ENCODE data around the gene NCR1.

DNA sequence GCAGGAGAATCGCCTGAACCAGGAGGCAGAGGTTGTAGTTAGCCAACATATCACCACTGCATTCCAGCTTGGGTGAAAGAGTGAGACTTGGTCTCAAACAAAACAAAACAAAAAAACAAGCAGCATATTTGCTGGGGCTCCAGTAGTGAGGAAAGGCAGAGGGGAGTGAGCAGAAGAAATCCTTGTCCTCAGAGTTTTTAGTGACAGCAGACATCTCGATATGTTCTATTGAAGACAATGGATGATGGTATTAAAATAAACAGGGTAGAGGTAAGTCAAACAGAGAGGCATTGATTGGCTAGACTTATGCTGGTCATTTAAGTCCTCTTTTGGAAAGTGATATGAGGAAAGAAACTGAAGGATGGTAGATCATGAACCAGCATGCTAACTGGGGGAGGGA is 22.4 kb downstream of the NCR1 start:
- TF ChIP-seq, protein P1, sequence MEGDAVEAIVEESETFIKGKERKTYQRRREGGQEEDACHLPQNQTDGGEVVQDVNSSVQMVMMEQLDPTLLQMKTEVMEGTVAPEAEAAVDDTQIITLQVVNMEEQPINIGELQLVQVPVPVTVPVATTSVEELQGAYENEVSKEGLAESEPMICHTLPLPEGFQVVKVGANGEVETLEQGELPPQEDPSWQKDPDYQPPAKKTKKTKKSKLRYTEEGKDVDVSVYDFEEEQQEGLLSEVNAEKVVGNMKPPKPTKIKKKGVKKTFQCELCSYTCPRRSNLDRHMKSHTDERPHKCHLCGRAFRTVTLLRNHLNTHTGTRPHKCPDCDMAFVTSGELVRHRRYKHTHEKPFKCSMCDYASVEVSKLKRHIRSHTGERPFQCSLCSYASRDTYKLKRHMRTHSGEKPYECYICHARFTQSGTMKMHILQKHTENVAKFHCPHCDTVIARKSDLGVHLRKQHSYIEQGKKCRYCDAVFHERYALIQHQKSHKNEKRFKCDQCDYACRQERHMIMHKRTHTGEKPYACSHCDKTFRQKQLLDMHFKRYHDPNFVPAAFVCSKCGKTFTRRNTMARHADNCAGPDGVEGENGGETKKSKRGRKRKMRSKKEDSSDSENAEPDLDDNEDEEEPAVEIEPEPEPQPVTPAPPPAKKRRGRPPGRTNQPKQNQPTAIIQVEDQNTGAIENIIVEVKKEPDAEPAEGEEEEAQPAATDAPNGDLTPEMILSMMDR (IDR thresholded peaks at IDR 0.05; ENCODE audit: poor library complexity, severe bottlenecking): no peak
- TF ChIP-seq, protein P2, sequence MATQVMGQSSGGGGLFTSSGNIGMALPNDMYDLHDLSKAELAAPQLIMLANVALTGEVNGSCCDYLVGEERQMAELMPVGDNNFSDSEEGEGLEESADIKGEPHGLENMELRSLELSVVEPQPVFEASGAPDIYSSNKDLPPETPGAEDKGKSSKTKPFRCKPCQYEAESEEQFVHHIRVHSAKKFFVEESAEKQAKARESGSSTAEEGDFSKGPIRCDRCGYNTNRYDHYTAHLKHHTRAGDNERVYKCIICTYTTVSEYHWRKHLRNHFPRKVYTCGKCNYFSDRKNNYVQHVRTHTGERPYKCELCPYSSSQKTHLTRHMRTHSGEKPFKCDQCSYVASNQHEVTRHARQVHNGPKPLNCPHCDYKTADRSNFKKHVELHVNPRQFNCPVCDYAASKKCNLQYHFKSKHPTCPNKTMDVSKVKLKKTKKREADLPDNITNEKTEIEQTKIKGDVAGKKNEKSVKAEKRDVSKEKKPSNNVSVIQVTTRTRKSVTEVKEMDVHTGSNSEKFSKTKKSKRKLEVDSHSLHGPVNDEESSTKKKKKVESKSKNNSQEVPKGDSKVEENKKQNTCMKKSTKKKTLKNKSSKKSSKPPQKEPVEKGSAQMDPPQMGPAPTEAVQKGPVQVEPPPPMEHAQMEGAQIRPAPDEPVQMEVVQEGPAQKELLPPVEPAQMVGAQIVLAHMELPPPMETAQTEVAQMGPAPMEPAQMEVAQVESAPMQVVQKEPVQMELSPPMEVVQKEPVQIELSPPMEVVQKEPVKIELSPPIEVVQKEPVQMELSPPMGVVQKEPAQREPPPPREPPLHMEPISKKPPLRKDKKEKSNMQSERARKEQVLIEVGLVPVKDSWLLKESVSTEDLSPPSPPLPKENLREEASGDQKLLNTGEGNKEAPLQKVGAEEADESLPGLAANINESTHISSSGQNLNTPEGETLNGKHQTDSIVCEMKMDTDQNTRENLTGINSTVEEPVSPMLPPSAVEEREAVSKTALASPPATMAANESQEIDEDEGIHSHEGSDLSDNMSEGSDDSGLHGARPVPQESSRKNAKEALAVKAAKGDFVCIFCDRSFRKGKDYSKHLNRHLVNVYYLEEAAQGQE (IDR thresholded peaks at IDR 0.05; ENCODE audit: borderline replicate concordance): no peak
- TF ChIP-seq SMC3 (conservative IDR thresholded peaks at IDR 0.05; ENCODE audit: poor library complexity) (no peak), EZH2 (IDR thresholded peaks at IDR 0.05; ENCODE audit: borderline replicate concordance, insufficient read depth, low read length, poor library complexity, severe bottlenecking) (no peak), POLR2AphosphoS5 (IDR thresholded peaks at IDR 0.05) (no peak), TAF1 (IDR thresholded peaks at IDR 0.05; ENCODE audit: low read depth) (no peak), EP300 (conservative IDR thresholded peaks at IDR 0.05; ENCODE audit: poor library complexity, severe bottlenecking) (no peak), RAD21 (conservative IDR thresholded peaks at IDR 0.05) (no peak), MXI1 (conservative IDR thresholded peaks at IDR 0.05; ENCODE audit: poor library complexity, severe bottlenecking) (no peak)
